ENCODE data around the gene KRTAP22-1.

- TF ChIP-seq POLR2AphosphoS5 (IDR thresholded peaks at IDR 0.05; ENCODE audit: low read depth) (no peak), ZNF331 (CRISPR knock-in tag; IDR thresholded peaks at IDR 0.05; ENCODE audit: low read depth) (no peak), CTCF (conservative IDR thresholded peaks at IDR 0.05; ENCODE audit: low read depth in 2 of 2) (no peak)
Measured at GRCh38 chr21:30600787-30601186, at the start of gene KRTAP22-1.

Measured in GM23338 (cell line).